Measurements from ENCODE around the gene ITCH. TPM values are rescaled to one million over a fixed set of nuclear protein-coding genes. Genes with fewer than 3 reads are reported as not detected.
"Not testable (repeated sequence)": the region's sequence is repeated elsewhere in the genome, so short reads cannot be mapped to it uniquely, and the experiment has no call there.

The ITCH gene
- total RNA-seq, 3 donors from 2014 or later = 56.6 to 72.3 (median 60.6) TPM

- no peaks in the 10 kb centered on the region for H3K4me1 ChIP-seq
- intact Hi-C loops (cut with DNase I; ENCODE audit: low total_unique reads) = no loop called here
Observed at GRCh38 chr20:34389954-34390555, 27.0 kb downstream of the ITCH start.

GRCh38 chr20:34396408-34396807 is 33.3 kb downstream of the ITCH start:
- Histone ChIP-seq H3K27me3 (no peaks in the 10 kb centered on the region), H3K36me3 (peaks cover 7% of the 10 kb centered on the region), H3K4me3 (no peak overlapping the region), H3K9me3 (no peaks in the 10 kb centered on the region), H3K4me1 (no peaks in the 10 kb centered on the region), H3K27ac (no peak overlapping the region)
- TF ChIP-seq CTCF (IDR thresholded peaks at IDR 0.05) = no peak
- no peak for TF ChIP-seq POLR2AphosphoS5 (IDR thresholded peaks at IDR 0.05)
- TF ChIP-seq POLR2A (IDR thresholded peaks at IDR 0.05) = no peak
- intact Hi-C loops (cut with DNase I; ENCODE audit: low total_unique reads) = no loop called here
- DNase-seq (ENCODE audit: low spot score in 2 of 2) = no peak

More at GRCh38 chr20:34389954-34390555, 27.0 kb downstream of the ITCH start:
- Histone ChIP-seq H3K36me3 (peaks cover 7% of the 10 kb centered on the region), H3K9me3 (no peaks in the 10 kb centered on the region), H3K27me3 (no peaks in the 10 kb centered on the region), H3K4me3 (no peak overlapping the region), H3K27ac (no peak overlapping the region)
- DNase-seq (ENCODE audit: low spot score in 2 of 2) = no peak
- TF ChIP-seq POLR2AphosphoS5 (IDR thresholded peaks at IDR 0.05) (no peak), POLR2A (IDR thresholded peaks at IDR 0.05) (no peak), CTCF (IDR thresholded peaks at IDR 0.05) (no peak)

- Histone ChIP-seq H3K27me3 (no peaks in the 10 kb centered on the region), H3K4me1 (no peaks in the 10 kb centered on the region), H3K27ac (no peak overlapping the region), H3K9me3 (no peaks in the 10 kb centered on the region), H3K36me3 (peaks cover 7% of the 10 kb centered on the region), H3K4me3 (no peak overlapping the region)
- intact Hi-C loops (cut with DNase I; ENCODE audit: low total_unique reads) = no loop called here
- TF ChIP-seq POLR2AphosphoS5 (IDR thresholded peaks at IDR 0.05) (no peak), CTCF (IDR thresholded peaks at IDR 0.05) (no peak), POLR2A (IDR thresholded peaks at IDR 0.05) (no peak)
- no peak for DNase-seq (ENCODE audit: low spot score in 2 of 2)
Observed at GRCh38 chr20:34397096-34397495, 34.0 kb downstream of the ITCH start.

GRCh38 chr20:34400776-34401175 is 37.7 kb downstream of the ITCH start:
- DNase-seq (ENCODE audit: low spot score in 2 of 2); H3K9me3 ChIP-seq; H3K4me3 ChIP-seq; intact Hi-C loops (cut with DNase I; ENCODE audit: low total_unique reads); H3K36me3 ChIP-seq; H3K27ac ChIP-seq; H3K27me3 ChIP-seq; H3K4me1 ChIP-seq: not testable (repeated sequence)

- no peak for TF ChIP-seq CTCF (IDR thresholded peaks at IDR 0.05)
- no peak for TF ChIP-seq POLR2AphosphoS5 (IDR thresholded peaks at IDR 0.05)
- TF ChIP-seq POLR2A (IDR thresholded peaks at IDR 0.05) = no peak
- Histone ChIP-seq H3K4me1 (no peaks in the 10 kb centered on the region), H3K36me3 (no peaks in the 10 kb centered on the region), H3K27ac (no peak overlapping the region), H3K9me3 (no peaks in the 10 kb centered on the region), H3K4me3 (no peak overlapping the region), H3K27me3 (no peaks in the 10 kb centered on the region)
- DNase-seq (ENCODE audit: low spot score in 2 of 2) = no peak
- intact Hi-C loops (cut with DNase I; ENCODE audit: low total_unique reads) = no loop called here
Observed at GRCh38 chr20:34401741-34402455, 38.8 kb downstream of the ITCH start.
